DOHH2 (cell line): ENCODE data around the gene VSIG8.

Experiments used
- H3F3A ChIP-seq: fragments of 200-600 bp; sonication (generic), shearing (Covaris generic); 2 replicates; pipeline ENCODE4 v1.6.0; 2016; ENCODE audit warnings: antibody characterized with exemption, mild to moderate bottlenecking; ENCODE audit not compliant: control insufficient read depth, insufficient read depth
- H3K27ac ChIP-seq: fragments of 200-600 bp; sonication (generic); 2 replicates; pipeline ENCODE4 v1.5.1; 2014; ENCODE audit warnings: low read depth, mild to moderate bottlenecking, low read length, moderate library complexity
- H3K27me3 ChIP-seq: fragments of 200-600 bp; sonication (generic); 2 replicates; pipeline ENCODE4 v1.6.1; 2014; ENCODE audit warnings: mild to moderate bottlenecking, low read length, mixed read lengths; ENCODE audit not compliant: control insufficient read depth
- H3K36me3 ChIP-seq: fragments of 200-600 bp; sonication (generic); 2 replicates; pipeline ENCODE4 v1.6.1; 2014; ENCODE audit warnings: mild to moderate bottlenecking, low read length, moderate library complexity, mixed read lengths; ENCODE audit not compliant: control insufficient read depth
- H3K4me1 ChIP-seq: fragments of 200-600 bp; sonication (generic); 2 replicates; pipeline ENCODE4 v1.6.1; 2014; ENCODE audit warnings: mild to moderate bottlenecking, low read length, mixed read lengths; ENCODE audit not compliant: control insufficient read depth
- H3K4me2 ChIP-seq: fragments of 200-600 bp; sonication (generic); 2 replicates; pipeline ENCODE4 v1.6.0; 2014; ENCODE audit warnings: mild to moderate bottlenecking, low read length, moderate library complexity
- H3K4me3 ChIP-seq: fragments of 200-600 bp; sonication (generic); 2 replicates; pipeline ENCODE4 v1.5.1; 2014; ENCODE audit warnings: mild to moderate bottlenecking, low read length, mixed read lengths
- H3K79me2 ChIP-seq: fragments of 200-600 bp; sonication (generic); 2 replicates; pipeline ENCODE4 v1.6.1; 2014; ENCODE audit warnings: mild to moderate bottlenecking, low read length, mixed read lengths; ENCODE audit not compliant: control insufficient read depth
- H3K9me2 ChIP-seq: fragments of 200-600 bp; sonication (generic); replicated peaks from 2 replicates; pipeline ENCODE4 v1.6.1; 2014; ENCODE audit warnings: mild to moderate bottlenecking, low read length, mixed read lengths; ENCODE audit not compliant: control insufficient read depth
- H3K9me3 ChIP-seq: fragments of 200-600 bp; sonication (generic); 2 replicates; pipeline ENCODE4 v1.6.1; 2014; ENCODE audit warnings: antibody characterized with exemption, low read length, mixed read lengths; ENCODE audit not compliant: control insufficient read depth, insufficient read depth
- H4K20me1 ChIP-seq: fragments of 200-600 bp; sonication (generic); 2 replicates; pipeline ENCODE4 v1.6.0; 2014; ENCODE audit warnings: low read depth, mild to moderate bottlenecking, antibody characterized with exemption, low read length, moderate library complexity; ENCODE audit not compliant: control insufficient read depth, insufficient read depth
- EZH2phosphoT487 ChIP-seq: fragments of 200-600 bp; sonication (generic); IDR thresholded peaks from 2 replicates; pipeline ENCODE4 v1.6.1; 2017; ENCODE audit warnings: borderline replicate concordance, mild to moderate bottlenecking, antibody characterized with exemption, low read length, moderate library complexity, mixed read lengths
- TF ChIP-seq, protein P1 (sequence below): fragments of 200-600 bp; sonication (generic); IDR thresholded peaks from one replicate; pipeline ENCODE4 v1.5.1; 2014; ENCODE audit warnings: antibody characterized with exemption, mild to moderate bottlenecking, low read depth, low read length; ENCODE audit not compliant: poor library complexity, severe bottlenecking

Gene VSIG8

DNA sequence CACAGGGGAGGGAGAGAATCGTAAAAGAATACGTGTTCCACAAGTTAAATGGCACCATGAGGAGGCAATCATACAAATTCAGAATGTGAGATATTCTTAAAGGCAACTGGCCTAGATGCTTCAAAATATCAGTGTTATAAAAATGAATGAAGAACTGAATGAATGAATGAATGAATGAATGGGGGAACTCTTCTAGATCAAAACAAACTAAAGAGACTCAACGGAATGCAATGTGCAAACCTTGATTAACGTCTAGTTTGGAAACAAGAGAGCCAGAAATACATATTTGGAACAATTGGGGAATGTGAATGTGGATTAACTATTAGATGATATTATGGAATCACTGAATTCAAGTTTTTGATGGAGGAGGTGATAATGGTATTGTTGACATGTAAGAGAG lies 20.7 kb upstream of the VSIG8 start:
- no peak overlapping the region for H3K4me3 ChIP-seq
- no peak for TF ChIP-seq EZH2phosphoT487
- TF ChIP-seq, protein P1, sequence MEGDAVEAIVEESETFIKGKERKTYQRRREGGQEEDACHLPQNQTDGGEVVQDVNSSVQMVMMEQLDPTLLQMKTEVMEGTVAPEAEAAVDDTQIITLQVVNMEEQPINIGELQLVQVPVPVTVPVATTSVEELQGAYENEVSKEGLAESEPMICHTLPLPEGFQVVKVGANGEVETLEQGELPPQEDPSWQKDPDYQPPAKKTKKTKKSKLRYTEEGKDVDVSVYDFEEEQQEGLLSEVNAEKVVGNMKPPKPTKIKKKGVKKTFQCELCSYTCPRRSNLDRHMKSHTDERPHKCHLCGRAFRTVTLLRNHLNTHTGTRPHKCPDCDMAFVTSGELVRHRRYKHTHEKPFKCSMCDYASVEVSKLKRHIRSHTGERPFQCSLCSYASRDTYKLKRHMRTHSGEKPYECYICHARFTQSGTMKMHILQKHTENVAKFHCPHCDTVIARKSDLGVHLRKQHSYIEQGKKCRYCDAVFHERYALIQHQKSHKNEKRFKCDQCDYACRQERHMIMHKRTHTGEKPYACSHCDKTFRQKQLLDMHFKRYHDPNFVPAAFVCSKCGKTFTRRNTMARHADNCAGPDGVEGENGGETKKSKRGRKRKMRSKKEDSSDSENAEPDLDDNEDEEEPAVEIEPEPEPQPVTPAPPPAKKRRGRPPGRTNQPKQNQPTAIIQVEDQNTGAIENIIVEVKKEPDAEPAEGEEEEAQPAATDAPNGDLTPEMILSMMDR = no peak
- H3K9me3 ChIP-seq = no peaks in the 10 kb centered on the region
- H3K27me3 ChIP-seq = no peaks in the 10 kb centered on the region
- no peaks in the 10 kb centered on the region for H3F3A ChIP-seq
- H3K79me2 ChIP-seq = no peaks in the 10 kb centered on the region
- peaks cover 8% of the 10 kb centered on the region for H3K4me1 ChIP-seq
- H3K9me2 ChIP-seq = no peaks in the 10 kb centered on the region
- no peaks in the 10 kb centered on the region for H3K36me3 ChIP-seq
- no peak overlapping the region for H3K4me2 ChIP-seq
- no peaks in the 10 kb centered on the region for H4K20me1 ChIP-seq
- H3K27ac ChIP-seq = no peak overlapping the region

DNA sequence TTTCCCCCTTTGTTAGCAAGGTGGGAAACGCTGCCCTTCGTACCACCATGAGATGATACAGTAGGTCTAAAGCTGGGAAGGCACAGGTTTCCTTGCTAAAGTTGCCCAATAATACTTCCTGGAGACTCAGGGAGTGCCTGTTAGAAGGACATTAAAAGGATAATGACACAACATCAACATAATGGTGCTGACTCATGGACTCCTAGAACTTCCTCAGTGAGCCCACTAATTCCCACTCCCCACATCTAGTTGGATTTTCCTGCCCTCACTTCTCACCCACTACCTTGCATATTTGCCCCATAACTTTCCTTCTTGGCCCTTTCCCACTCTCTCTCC lies 20.0 kb upstream of the VSIG8 start:
- TF ChIP-seq, protein P1 = no peak
- TF ChIP-seq EZH2phosphoT487 = no peak
- Histone ChIP-seq H3F3A (no peaks in the 10 kb centered on the region), H3K4me1 (peaks cover 6% of the 10 kb centered on the region), H3K27me3 (no peaks in the 10 kb centered on the region), H3K36me3 (no peaks in the 10 kb centered on the region), H4K20me1 (no peaks in the 10 kb centered on the region), H3K27ac (no peak overlapping the region), H3K79me2 (no peaks in the 10 kb centered on the region), H3K9me3 (no peaks in the 10 kb centered on the region), H3K4me3 (no peak overlapping the region), H3K9me2 (no peaks in the 10 kb centered on the region), H3K4me2 (no peak overlapping the region)

DNA sequence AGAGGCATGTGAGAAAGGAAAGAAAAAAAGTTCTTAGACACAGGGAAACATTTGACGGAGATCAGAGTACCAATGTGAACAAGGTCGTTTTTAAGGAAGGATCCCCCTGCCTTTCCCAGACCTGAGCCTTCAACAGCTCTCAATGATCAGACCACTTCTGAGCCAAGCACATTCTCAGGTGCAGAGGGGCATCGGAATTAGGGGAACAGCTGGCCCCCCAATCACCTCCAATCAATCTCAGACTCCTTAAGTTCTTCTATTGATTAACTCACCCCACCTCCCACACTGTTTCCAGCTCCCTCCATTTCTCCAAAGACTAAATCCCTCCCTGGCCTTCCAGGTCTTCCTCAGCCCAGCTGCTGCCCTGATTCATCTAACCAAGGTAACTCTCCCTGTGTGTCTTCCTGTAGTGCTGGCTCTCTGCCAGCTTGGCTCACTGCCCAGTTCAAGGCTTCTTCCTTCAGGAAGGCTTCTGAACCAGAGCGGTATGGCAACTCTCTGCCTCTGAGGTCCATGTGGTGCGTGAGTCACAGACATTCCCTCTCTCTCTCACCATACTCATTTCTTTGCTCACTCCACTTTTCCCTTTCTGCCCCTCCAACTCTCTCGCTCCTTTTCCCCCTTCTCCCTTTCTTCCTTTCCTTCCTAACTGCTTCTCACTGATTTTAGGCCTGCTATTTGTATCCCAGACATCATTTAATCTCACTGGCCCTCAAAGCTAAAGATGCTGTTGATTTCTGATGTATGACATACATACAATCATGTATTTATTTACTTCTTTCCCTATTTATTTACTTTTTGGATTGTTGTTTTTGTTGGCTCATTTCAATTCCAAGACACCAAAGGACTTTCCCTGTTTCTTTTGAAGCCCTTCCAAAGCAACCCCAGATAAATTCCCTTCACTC lies 19.4 kb upstream of the VSIG8 start:
- H3K4me3 ChIP-seq = no peak overlapping the region
- no peaks in the 10 kb centered on the region for H3F3A ChIP-seq
- H3K9me2 ChIP-seq = no peaks in the 10 kb centered on the region
- TF ChIP-seq, protein P1 = no peak
- TF ChIP-seq EZH2phosphoT487 = no peak
- H3K9me3 ChIP-seq = no peaks in the 10 kb centered on the region
- no peaks in the 10 kb centered on the region for H4K20me1 ChIP-seq
- no peaks in the 10 kb centered on the region; the same call in 1 of the 2 replicates for H3K4me1 ChIP-seq
- no peak overlapping the region for H3K4me2 ChIP-seq
- no peaks in the 10 kb centered on the region for H3K79me2 ChIP-seq
- H3K27me3 ChIP-seq = no peaks in the 10 kb centered on the region
- H3K36me3 ChIP-seq = no peaks in the 10 kb centered on the region
- H3K27ac ChIP-seq = no peak overlapping the region
